SH-SY5Y (cell line): ENCODE results near the gene TBX15.

ENCODE experiments used
- GATA2 ChIP-seq: IDR thresholded peaks from 2 replicates; pipeline ENCODE4 v1.6.1; 2011; ENCODE audit warnings: mild to moderate bottlenecking, low read depth, low read length
- GATA3 ChIP-seq: IDR thresholded peaks from 2 replicates; pipeline ENCODE4 v1.6.1; 2011; ENCODE audit warnings: low read depth, mild to moderate bottlenecking, low read length, moderate library complexity

The TBX15 gene

GRCh38 chr1:118993700-118994026, 5.5 kb upstream of the TBX15 start:
- TF ChIP-seq GATA3 (no peak), GATA2 (no peak)

DNA sequence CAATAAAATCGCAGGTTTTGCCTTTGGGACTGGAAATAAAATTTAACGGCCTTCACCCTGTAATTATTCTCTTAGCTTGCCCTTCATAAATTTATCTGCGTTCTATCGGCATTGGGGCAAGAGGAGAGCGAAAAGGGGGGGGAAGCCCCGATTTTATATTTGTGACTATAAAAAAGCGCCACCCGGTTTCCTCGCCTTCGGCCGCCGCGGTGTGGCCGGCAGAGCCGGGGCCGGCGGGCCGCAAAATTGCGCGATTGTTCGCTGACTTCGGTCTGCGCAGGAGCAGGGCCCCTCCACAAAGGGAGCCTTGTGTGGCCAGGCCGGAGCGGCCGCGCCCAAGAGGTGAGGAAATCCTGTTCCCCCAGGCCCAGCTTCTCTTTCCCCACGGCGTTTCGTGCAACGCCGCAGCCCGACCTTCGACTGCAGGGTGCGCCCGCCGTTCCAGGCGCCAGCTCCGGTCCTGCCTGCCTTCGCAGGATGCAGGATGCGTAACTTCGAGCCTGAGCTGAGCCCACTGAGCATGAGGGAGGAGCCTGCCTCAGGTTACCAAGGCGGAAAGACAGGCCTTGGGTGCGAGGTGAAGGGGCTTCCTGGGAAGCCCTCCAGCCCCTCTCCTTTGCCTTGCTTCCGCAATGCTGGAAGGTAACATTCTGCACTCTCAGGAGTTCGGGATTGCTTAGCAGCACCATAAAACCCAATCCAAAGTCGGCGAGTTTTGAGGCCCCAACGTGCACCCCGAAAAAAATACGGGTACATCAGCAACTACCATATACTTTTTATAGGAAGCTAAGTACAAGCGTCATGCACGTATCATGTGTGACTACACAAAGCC, 4.9 kb upstream of the TBX15 start:
- TF ChIP-seq GATA2 (no peak), GATA3 (no peak)

DNA sequence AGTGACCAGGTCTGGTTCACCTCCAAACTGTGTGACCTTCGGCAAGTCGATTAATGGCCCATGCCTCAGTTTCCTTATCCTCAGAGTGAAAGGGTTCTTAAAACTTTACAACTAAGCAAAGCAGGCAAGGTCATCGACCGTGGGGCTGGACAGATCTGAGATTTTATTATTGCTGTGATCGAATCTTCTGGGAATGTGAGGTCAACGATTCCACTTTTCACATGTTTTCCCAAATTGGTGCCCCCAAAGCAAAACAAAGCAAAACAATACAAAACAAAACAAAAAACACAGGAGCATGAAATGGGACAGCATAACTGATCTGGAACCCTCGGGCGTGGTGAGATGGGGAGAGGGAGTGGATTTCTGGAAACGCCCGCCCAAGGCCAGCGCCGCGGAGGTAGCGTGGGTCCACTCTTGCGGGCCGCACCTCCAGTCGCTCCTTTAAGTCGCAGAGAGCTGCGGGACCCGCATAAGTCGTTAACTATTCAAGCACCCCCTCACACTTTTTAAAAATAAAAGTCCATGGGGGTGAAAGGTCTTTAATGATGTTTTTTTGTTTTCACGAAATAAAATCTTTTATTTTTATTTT, 4.2 kb upstream of the TBX15 start:
- TF ChIP-seq GATA3, result no peak
- TF ChIP-seq GATA2, result no peak

- TF ChIP-seq GATA3 (no peak), GATA2 (no peak)
Observed at GRCh38 chr1:118991448-118991847, 3.3 kb upstream of the TBX15 start.

DNA sequence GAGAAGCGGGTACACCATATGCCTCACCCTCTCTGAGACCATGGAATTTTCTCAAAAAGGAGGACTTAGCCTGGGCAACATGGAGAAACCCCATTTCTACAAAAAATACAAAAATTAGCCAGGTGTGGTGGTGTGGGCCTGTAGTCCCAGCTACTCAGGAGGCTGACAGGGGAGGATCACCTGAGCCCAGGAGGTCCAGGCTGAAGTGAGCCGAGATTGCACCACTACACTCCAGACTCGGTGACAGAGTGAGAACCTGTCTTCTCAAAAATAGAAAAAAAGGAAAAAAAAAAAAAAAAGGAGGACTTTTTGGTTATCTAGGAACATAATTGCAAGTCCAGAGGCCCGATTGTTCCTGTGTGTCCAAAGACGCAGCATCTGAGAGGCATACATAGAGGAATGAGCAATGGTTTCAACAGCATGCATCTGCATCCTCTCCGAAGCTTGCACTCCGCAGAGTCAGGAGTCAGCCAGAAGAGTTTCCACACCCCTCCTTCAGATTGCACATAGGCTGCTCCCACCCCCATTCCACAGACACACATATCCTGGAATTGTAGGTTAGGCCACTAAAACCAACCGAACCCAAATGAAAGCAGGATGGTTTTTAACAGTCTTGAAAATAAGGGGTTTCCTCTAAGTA, 2.5 kb upstream of the TBX15 start:
- no peak for TF ChIP-seq GATA3
- no peak for TF ChIP-seq GATA2

- TF ChIP-seq GATA2 (no peak), GATA3 (no peak)
Observed at GRCh38 chr1:118989878-118990378, 1.8 kb upstream of the TBX15 start.

GRCh38 chr1:118989006-118989815, 1.1 kb upstream of the TBX15 start:
- TF ChIP-seq GATA3 (no peak), GATA2 (no peak)

DNA sequence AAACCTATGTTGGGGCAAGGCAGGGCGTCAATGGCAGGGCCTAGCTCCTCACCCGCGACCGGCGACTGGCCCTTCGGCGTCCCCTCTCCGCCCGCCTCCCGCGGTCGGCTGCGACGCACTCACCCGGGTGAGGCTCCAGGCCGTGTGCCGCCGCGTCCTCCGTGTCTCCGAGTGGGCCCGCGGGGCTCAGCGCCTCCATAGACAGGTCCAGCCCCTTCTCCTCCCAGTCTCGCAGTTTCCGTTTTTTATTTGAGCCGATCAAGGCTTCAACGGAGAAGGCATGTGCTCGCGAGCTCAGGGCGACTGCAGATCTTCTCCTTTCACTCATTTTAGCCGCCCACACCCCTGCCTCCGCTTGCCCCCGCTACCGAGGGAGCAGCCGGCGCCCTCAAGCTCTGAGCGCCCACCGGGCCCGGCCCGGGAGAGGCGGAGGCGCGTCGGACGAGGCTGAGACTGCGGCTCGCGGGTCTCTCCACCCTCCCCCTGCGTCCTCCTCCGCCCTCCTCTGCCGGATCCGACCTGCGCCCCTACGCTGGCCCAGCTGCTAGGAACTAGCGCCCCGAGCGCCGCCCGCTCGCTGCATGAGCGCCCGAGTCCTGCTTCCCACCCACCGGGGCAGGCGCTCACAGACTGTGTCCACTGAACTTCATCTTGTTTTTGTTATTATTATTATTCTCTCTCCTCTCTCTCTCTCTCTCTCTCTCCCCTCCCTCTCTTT, 516 bp downstream of the TBX15 start:
- TF ChIP-seq GATA3 (no peak), GATA2 (no peak)

- TF ChIP-seq GATA2 (no peak), GATA3 (no peak)
Observed at GRCh38 chr1:118986555-118987467, 1.3 kb downstream of the TBX15 start.

- TF ChIP-seq GATA2 (no peak), GATA3 (no peak)
Observed at GRCh38 chr1:118985640-118986554, 2.2 kb downstream of the TBX15 start.
